ENCODE data around the gene SERPINA6. TPM values are rescaled to one million over a fixed set of nuclear protein-coding genes. Genes with fewer than 3 reads are reported as not detected.

SERPINA6 gene
- total RNA-seq, 3 donors from 2014 or later, result 1.2 to 12.5 TPM; not detected in 1

- Histone ChIP-seq H3K4me1 (no peaks in the 10 kb centered on the region), H3K27me3 (no peaks in the 10 kb centered on the region), H3K36me3 (no peaks in the 10 kb centered on the region), H3K27ac (no peak overlapping the region), H3K4me3 (no peak overlapping the region), H3K9me3 (peaks cover 0 to 7% of the 10 kb centered on the region in 2 donors)
- DNase-seq (ENCODE audit: low spot score in 2 of 2), result no peak
- intact Hi-C loops (cut with DNase I; ENCODE audit: low total_unique reads), result no loop called here
- TF ChIP-seq CTCF (IDR thresholded peaks at IDR 0.05), result no peak
- no peak for TF ChIP-seq POLR2A (IDR thresholded peaks at IDR 0.05)
These were observed 1.5 kb downstream of the SERPINA6 start for GRCh38 chr14:94321421-94322271.

- intact Hi-C loops (cut with DNase I; ENCODE audit: low total_unique reads), result no loop called here
- Histone ChIP-seq H3K27ac (peak overlapping the region in 1 of 2 donors; percentile 4), H3K9me3 (peaks cover 0 to 5% of the 10 kb centered on the region in 2 donors), H3K4me3 (no peak overlapping the region), H3K36me3 (no peaks in the 10 kb centered on the region), H3K4me1 (no peaks in the 10 kb centered on the region), H3K27me3 (no peaks in the 10 kb centered on the region)
- TF ChIP-seq CTCF (IDR thresholded peaks at IDR 0.05) (no peak), POLR2AphosphoS5 (IDR thresholded peaks at IDR 0.05) (no peak), POLR2A (IDR thresholded peaks at IDR 0.05) (no peak)
- DNase-seq (ENCODE audit: low spot score in 2 of 2), result no peak
These were observed 2.9 kb downstream of the SERPINA6 start for GRCh38 chr14:94320243-94320642.

- Histone ChIP-seq H3K27me3 (no peaks in the 10 kb centered on the region), H3K4me1 (no peaks in the 10 kb centered on the region), H3K27ac (no peak overlapping the region), H3K4me3 (no peak overlapping the region), H3K9me3 (peaks cover 0 to 5% of the 10 kb centered on the region in 2 donors), H3K36me3 (no peaks in the 10 kb centered on the region)
- no peak for DNase-seq (ENCODE audit: low spot score in 2 of 2)
- intact Hi-C loops (cut with DNase I; ENCODE audit: low total_unique reads), result no loop called here
- TF ChIP-seq POLR2A (IDR thresholded peaks at IDR 0.05) (no peak), CTCF (IDR thresholded peaks at IDR 0.05) (no peak), POLR2AphosphoS5 (IDR thresholded peaks at IDR 0.05) (no peak)
These were observed 5.9 kb downstream of the SERPINA6 start for GRCh38 chr14:94317259-94317658.

- Histone ChIP-seq H3K9me3 (peaks cover 0 to 5% of the 10 kb centered on the region in 2 donors), H3K36me3 (no peaks in the 10 kb centered on the region), H3K4me3 (no peak overlapping the region), H3K4me1 (no peaks in the 10 kb centered on the region), H3K27me3 (no peaks in the 10 kb centered on the region), H3K27ac (no peak overlapping the region)
- TF ChIP-seq CTCF (IDR thresholded peaks at IDR 0.05) (no peak), POLR2A (IDR thresholded peaks at IDR 0.05) (no peak), POLR2AphosphoS5 (IDR thresholded peaks at IDR 0.05) (no peak)
- intact Hi-C loops (cut with DNase I; ENCODE audit: low total_unique reads), result no loop called here
- no peak for DNase-seq (ENCODE audit: low spot score in 2 of 2)
These were observed 6.4 kb downstream of the SERPINA6 start for GRCh38 chr14:94316692-94317091.

GRCh38 chr14:94314890-94315289 is 8.2 kb downstream of the SERPINA6 start:
- H3K36me3 ChIP-seq, result no peaks in the 10 kb centered on the region
- H3K4me3 ChIP-seq, result no peak overlapping the region
- DNase-seq (ENCODE audit: low spot score in 2 of 2), result no peak
- intact Hi-C loops (cut with DNase I; ENCODE audit: low total_unique reads), result no loop called here
- H3K27ac ChIP-seq, result no peak overlapping the region
- no peaks in the 10 kb centered on the region for H3K27me3 ChIP-seq
- TF ChIP-seq POLR2A (IDR thresholded peaks at IDR 0.05), result no peak
- no peak for TF ChIP-seq POLR2AphosphoS5 (IDR thresholded peaks at IDR 0.05)
- TF ChIP-seq CTCF (IDR thresholded peaks at IDR 0.05), result no peak
- no peaks in the 10 kb centered on the region for H3K4me1 ChIP-seq
- peaks cover 0 to 5% of the 10 kb centered on the region in 2 donors for H3K9me3 ChIP-seq

Data from breast epithelium (tissue), 4 donors.